GM12801 (cell line): ENCODE measurements around the gene GRIP1.

ENCODE experiments used
- CTCF ChIP-seq: IDR thresholded peaks from one replicate; pipeline ENCODE4 v1.5.1; 2011; ENCODE audit warnings: control low read depth; ENCODE audit not compliant: insufficient read length; ENCODE audit errors: extremely low read depth

The GRIP1 gene

GRCh38 chr12:66674495-66675122, 4.3 kb downstream of the GRIP1 start:
- no peak for TF ChIP-seq CTCF

GRCh38 chr12:66669541-66669940, 9.3 kb downstream of the GRIP1 start:
- TF ChIP-seq CTCF: no peak

- TF ChIP-seq CTCF: no peak
Measured at GRCh38 chr12:66668311-66668710, 10.6 kb downstream of the GRIP1 start.

- TF ChIP-seq CTCF: no peak
Measured at GRCh38 chr12:66667906-66668305, 11.0 kb downstream of the GRIP1 start.

- TF ChIP-seq CTCF: no peak
Measured at GRCh38 chr12:66666481-66666880, 12.4 kb downstream of the GRIP1 start.

DNA sequence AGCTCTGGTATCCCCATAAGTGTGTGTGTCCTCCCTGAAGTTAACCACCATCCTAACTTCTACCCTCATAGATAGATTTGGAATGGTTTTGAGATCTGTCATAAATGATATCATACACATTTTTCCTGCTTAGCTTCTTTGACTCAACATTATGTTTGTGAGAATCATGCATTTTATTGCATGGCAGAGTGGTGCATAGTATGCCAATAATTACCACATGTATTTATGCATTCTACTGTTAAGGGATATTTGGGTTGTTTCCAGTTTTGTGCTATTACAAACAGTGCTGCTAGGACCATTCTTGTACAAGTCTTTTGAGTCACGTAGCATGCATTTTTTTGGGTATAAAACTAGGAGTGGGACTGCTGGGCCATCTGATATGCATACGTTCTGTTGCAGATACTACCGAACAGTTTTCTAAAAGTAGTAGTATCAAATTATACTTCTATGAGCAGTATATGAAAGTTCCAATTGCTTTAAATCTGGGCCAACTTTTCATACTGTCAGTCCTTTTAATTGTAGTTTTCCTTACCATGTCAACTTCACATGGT, 13.4 kb downstream of the GRIP1 start:
- no peak for TF ChIP-seq CTCF

- no peak for TF ChIP-seq CTCF
Measured at GRCh38 chr12:66664076-66664475, 14.8 kb downstream of the GRIP1 start.
